ENCODE data around the gene PVRIG. TPM values are rescaled to one million over a fixed set of nuclear protein-coding genes. Genes with fewer than 3 reads are reported as not detected.
"Not testable (repeated sequence)": the region's sequence is repeated elsewhere in the genome, so short reads cannot be mapped to it uniquely, and the experiment has no call there.

The PVRIG gene
- 9.5 TPM for polyA plus RNA-seq (2012; ENCODE audit: low read depth, missing spikeins)

DNA sequence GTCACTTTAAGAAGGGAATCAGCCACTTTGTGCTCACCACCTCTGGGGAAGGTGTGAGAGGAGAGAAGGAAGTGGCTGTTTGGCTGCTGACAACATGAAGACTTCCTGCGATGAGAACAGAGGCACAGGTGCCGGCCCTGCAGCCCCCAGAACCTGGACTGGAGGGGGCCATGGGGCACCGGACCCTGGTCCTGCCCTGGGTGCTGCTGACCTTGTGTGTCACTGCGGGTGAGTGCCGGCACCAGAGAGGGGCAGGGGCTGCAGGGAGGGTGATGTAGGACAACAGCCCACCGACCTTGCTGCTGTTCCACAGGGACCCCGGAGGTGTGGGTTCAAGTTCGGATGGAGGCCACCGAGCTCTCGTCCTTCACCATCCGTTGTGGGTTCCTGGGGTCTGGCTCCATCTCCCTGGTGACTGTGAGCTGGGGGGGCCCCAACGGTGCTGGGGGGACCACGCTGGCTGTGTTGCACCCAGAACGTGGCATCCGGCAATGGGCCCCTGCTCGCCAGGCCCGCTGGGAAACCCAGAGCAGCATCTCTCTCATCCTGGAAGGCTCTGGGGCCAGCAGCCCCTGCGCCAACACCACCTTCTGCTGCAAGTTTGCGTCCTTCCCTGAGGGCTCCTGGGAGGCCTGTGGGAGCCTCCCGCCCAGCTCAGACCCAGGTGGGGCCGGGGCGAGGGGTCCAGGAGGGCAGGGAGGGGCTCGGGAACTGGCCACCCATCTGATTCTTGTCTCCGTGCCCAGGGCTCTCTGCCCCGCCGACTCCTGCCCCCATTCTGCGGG lies at the start of gene PVRIG:
Gene PVRIG, plus strand, starts transcription at position 149 of the 785 bp plus-strand sequence. Its CDS starts 22 bp downstream, at position 171.
- peak; percentile 26 for FAIRE-seq

DNA sequence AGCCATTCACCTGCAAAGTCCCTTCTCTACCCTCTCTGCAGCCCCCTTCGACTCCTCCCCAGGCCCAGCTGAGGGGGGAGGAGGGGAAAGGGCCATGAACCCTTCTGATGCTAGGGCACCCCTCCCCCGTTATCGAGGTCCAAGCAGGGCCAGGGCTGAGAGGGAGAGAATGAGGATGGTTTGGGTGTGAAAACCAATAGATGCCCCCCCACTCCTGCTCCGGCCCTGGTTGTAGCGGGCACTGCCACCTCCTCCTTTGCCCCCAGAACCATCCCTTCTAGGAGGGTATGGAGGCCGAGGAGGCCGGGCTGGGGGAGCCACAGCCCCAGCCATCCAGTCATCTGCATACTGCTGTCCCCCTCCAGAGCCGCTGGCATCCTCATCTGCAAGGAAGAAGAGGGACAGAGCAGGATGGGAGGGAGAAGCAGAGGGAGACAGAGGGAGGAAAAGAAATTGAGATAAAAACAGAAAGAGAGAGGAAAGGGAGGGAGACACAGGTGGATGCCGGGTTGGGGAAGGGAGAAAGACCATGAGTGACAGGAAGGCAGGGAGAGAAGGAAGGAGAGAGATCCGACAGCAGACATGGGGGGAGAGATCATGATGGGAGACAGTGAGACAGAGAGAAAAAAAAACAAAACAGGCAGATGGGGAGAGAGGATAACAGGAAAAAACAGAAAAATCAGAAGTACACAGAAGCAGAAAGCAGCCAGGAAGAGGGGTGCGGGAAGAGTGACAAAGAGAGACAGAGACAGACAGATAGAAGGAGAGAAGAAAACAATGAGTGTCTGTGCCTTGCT lies 49.5 kb upstream of the PVRIG start:
- DNase-seq (ENCODE audit: insufficient read length, low spot score) (no peak), FAIRE-seq (no peak)
- TF ChIP-seq TAF1 (IDR thresholded peaks at IDR 0.05; ENCODE audit: low read depth, low read length) (no peak), POLR2A (IDR thresholded peaks at IDR 0.05; ENCODE audit: low read depth, low read length) (no peak), POLR2AphosphoS5 (IDR thresholded peaks at IDR 0.05; ENCODE audit: low read depth, low read length) (no peak), POU2F2 (IDR thresholded peaks at IDR 0.05; ENCODE audit: low read depth, low read length) (no peak), SPI1 (IDR thresholded peaks at IDR 0.05; ENCODE audit: low read depth, low read length) (no peak), PAX5 (IDR thresholded peaks at IDR 0.05; ENCODE audit: insufficient read depth, low read length, severe bottlenecking) (no peak)

More for the DNA sequence above, at the start of gene PVRIG:
- not testable (repeated sequence) for DNase-seq (ENCODE audit: insufficient read length, low spot score)

DNA sequence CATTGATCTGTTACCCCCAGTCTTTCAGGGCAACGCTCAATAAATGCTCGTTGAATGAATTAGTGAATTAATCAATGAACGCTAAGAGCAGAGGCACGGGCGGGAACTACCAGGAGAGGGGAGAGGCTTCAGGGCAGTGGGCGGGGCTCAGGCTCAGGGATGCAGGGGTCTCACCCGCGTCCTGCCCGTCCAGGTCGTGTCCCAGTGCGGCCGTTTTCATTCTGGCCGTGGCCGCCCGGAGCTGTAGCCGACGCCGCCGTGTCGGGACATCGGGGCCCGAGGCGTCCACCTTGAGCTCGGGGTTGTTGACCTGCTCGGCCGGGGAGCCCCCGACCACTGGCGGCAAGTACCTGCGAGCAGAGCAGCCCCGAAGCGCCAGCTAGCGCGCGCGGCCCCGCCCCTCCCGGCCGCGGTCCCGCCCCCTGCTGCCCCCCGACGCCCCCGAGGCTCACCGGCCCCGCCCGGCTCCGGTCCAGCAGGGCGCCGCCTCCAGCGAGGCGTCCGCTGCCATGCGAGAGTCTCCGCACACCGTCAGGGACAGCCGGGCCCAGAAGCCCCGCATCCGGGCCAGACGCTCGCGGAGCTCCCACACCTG lies 48.6 kb upstream of the PVRIG start:
- FAIRE-seq (peak; percentile 9), DNase-seq (ENCODE audit: insufficient read length, low spot score) (no peak)
- TF ChIP-seq POU2F2 (IDR thresholded peaks at IDR 0.05; ENCODE audit: low read depth, low read length): no peak
- no peak for TF ChIP-seq POLR2A (IDR thresholded peaks at IDR 0.05; ENCODE audit: low read depth, low read length)

DNA sequence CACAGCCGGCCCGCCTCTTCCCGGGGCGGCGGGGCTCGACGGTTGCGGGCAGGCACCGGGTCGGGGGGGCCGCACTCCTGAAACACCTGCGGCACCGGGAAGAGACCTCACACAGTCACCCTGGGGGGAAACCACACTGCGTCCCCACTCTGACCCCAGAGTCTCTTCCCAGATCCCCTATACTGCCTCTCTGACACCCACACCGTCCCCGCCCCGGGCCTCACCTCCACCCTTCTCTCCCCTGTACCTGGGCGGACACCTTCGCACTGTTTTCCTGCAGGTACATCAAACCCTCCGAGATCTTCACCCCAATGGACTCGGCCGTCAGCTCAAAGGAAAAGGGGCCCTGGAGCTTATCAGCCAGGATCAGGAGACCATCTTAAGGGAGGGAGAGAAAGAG lies 47.9 kb upstream of the PVRIG start:
- TF ChIP-seq TAF1 (IDR thresholded peaks at IDR 0.05; ENCODE audit: low read depth, low read length): no peak
- no peak for TF ChIP-seq POU2F2 (IDR thresholded peaks at IDR 0.05; ENCODE audit: low read depth, low read length)
- TF ChIP-seq PAX5 (IDR thresholded peaks at IDR 0.05; ENCODE audit: insufficient read depth, low read length, severe bottlenecking): no peak
- no peak for TF ChIP-seq POLR2A (IDR thresholded peaks at IDR 0.05; ENCODE audit: low read depth, low read length)
- DNase-seq (ENCODE audit: insufficient read length, low spot score) (no peak), FAIRE-seq (no peak)

DNA sequence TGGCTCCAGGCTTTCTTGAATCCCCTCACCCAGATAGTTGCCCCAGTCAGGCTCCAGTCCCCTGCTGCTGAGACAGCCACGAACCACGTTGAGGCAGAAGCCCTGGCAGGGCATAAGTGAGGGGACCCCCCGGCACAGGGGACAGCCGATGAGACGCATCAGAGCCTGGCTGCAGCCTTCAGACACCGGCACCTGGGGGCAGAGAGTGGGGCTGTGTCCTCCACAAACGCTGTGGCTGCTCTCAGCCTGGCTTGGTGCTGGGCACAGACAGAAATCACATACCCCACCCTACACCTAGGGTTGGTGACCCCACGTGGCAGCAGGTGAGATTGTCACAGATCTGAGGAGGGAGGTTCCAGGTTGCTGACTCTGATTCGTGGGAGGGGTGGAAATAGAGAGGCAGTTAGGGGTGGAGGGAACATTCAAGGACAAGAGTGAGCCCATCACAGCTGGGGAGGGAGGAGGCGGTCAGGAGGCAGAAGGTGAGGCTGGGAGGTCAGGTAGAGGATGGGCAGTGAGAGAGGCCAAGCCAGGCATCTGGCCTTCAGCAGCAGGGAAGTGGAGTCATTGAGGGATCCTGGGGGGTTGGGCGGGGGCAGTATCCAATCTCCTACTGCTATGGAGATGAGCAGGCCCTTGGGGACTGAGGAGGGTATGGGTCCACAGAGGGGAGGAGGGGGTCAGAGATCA lies 45.8 kb upstream of the PVRIG start:
- DNase-seq (ENCODE audit: insufficient read length, low spot score) (no peak), FAIRE-seq (no peak)
- no peak for TF ChIP-seq POU2F2 (IDR thresholded peaks at IDR 0.05; ENCODE audit: low read depth, low read length)
- TF ChIP-seq POLR2AphosphoS5 (IDR thresholded peaks at IDR 0.05; ENCODE audit: low read depth, low read length): no peak
- TF ChIP-seq SPI1 (IDR thresholded peaks at IDR 0.05; ENCODE audit: low read depth, low read length): no peak
- no peak for TF ChIP-seq TAF1 (IDR thresholded peaks at IDR 0.05; ENCODE audit: low read depth, low read length)
- TF ChIP-seq POLR2A (IDR thresholded peaks at IDR 0.05; ENCODE audit: low read depth, low read length): no peak
- no peak for TF ChIP-seq PAX5 (IDR thresholded peaks at IDR 0.05; ENCODE audit: insufficient read depth, low read length, severe bottlenecking)

DNA sequence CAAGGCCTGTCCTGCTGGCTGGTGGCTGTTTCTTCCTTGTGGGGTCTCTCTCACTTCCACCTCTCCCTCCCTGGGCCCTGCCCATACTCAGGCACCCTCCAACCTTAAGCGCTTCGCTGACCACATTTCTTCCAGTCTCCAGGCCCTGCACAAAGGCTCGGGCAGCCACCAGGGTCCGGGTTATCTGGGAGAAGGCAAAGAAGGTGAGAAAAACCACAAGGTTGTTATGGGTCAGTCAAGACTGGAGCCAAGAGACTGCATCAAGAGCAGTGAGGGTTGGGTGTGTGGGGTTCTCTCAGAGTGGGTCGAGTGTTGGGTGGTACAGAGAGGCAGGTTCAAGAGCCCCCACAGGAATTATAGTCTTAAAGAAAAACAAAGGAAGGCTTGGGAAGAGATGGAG lies 45.2 kb upstream of the PVRIG start:
- FAIRE-seq (no peak), DNase-seq (ENCODE audit: insufficient read length, low spot score) (no peak)
- TF ChIP-seq POLR2AphosphoS5 (IDR thresholded peaks at IDR 0.05; ENCODE audit: low read depth, low read length) (no peak), TAF1 (IDR thresholded peaks at IDR 0.05; ENCODE audit: low read depth, low read length) (no peak), PAX5 (IDR thresholded peaks at IDR 0.05; ENCODE audit: insufficient read depth, low read length, severe bottlenecking) (no peak), SPI1 (IDR thresholded peaks at IDR 0.05; ENCODE audit: low read depth, low read length) (no peak), POU2F2 (IDR thresholded peaks at IDR 0.05; ENCODE audit: low read depth, low read length) (no peak), POLR2A (IDR thresholded peaks at IDR 0.05; ENCODE audit: low read depth, low read length) (no peak)

DNA sequence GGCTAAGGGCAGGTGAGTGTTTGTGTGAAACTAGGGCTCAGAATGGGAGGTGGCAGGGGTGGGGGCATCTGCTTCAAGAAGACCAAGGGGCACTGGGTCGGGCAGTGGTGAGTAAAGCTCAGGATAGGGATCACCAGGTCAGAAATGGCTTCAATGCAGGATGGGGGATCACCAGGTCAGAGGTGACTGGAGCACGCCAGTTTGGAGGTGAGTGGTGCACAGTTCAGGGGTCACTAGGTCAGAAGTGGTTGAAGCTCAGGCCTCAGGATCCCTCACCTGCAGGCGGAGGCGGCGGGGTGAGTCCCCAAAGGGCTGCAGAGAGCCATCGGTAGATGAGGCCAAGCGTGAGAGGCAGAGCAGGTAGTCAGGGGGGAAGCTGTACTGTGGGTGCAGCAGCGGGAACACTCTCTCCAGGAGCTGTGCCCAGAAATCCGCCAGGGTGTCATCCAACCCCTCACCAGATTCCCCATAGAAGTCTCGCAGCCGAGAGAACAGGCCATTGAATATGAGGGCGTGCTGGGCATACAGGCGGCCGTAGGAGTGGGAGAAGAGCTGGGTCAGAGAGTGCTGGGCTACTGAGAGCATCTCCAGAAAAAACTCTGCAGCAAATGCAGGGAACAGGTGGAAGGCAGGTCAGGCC lies 44.3 kb upstream of the PVRIG start:
- no peak for DNase-seq (ENCODE audit: insufficient read length, low spot score)
- no peak for FAIRE-seq
- no peak for TF ChIP-seq POLR2AphosphoS5 (IDR thresholded peaks at IDR 0.05; ENCODE audit: low read depth, low read length)
- no peak for TF ChIP-seq POLR2A (IDR thresholded peaks at IDR 0.05; ENCODE audit: low read depth, low read length)
- no peak for TF ChIP-seq POU2F2 (IDR thresholded peaks at IDR 0.05; ENCODE audit: low read depth, low read length)
- TF ChIP-seq TAF1 (IDR thresholded peaks at IDR 0.05; ENCODE audit: low read depth, low read length): no peak
- TF ChIP-seq PAX5 (IDR thresholded peaks at IDR 0.05; ENCODE audit: insufficient read depth, low read length, severe bottlenecking): no peak
- no peak for TF ChIP-seq SPI1 (IDR thresholded peaks at IDR 0.05; ENCODE audit: low read depth, low read length)

DNA sequence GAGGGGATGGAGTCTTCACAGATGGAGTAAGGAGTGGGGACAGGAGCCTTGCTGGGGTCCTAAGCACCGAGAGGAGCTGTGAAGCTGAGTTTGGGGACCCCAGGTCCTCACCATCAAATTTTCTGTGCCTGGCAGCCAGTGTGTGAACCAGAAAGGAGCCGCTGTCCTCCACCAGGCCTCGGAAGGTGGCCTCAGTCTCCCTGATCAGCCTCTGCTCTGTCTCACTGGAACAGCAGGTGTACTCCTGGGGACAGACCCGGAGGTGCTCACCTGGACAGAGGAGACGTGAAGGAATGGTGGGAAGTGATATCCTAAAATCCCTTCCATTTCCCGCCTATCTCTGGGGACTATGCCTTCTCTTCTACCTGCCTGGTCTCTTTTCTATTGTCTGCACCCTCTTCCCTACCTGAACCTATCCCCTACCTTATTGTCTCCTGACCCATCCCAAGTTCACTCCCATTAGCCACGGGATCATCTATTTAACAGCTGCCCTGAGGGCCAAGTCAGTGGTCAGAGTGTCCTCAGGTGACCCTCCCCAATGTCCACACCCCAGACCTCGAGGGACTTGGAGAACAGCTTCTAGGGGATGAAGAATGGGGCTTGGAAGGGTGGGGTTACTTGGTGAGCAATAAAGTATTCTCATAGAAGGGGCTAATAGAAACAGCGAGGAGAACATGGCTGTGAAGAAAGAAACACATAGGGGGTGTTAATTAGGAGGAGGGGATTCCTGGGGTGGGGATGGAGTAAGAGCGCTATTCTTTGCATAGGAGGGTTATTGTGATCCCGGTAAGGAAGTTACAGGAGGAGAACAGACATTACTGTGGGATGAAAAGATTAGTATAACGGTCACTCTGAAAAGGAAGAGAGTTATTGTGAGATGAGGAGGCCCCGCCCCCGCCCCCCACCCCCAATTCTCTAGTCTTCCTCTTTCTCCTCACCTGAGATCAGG lies 43.4 kb upstream of the PVRIG start:
- FAIRE-seq: no peak
- TF ChIP-seq POLR2A (IDR thresholded peaks at IDR 0.05; ENCODE audit: low read depth, low read length) (no peak), SPI1 (IDR thresholded peaks at IDR 0.05; ENCODE audit: low read depth, low read length) (no peak), TAF1 (IDR thresholded peaks at IDR 0.05; ENCODE audit: low read depth, low read length) (no peak), POLR2AphosphoS5 (IDR thresholded peaks at IDR 0.05; ENCODE audit: low read depth, low read length) (no peak), PAX5 (IDR thresholded peaks at IDR 0.05; ENCODE audit: insufficient read depth, low read length, severe bottlenecking) (no peak), POU2F2 (IDR thresholded peaks at IDR 0.05; ENCODE audit: low read depth, low read length) (no peak)
- DNase-seq (ENCODE audit: insufficient read length, low spot score): no peak

Data from GM12891 (cell line).